ENCODE measurements around the gene C11orf68.
"Not testable (repeated sequence)": the region's sequence is repeated elsewhere in the genome, so short reads cannot be mapped to it uniquely, and the experiment has no call there.

C11orf68 gene

DNA sequence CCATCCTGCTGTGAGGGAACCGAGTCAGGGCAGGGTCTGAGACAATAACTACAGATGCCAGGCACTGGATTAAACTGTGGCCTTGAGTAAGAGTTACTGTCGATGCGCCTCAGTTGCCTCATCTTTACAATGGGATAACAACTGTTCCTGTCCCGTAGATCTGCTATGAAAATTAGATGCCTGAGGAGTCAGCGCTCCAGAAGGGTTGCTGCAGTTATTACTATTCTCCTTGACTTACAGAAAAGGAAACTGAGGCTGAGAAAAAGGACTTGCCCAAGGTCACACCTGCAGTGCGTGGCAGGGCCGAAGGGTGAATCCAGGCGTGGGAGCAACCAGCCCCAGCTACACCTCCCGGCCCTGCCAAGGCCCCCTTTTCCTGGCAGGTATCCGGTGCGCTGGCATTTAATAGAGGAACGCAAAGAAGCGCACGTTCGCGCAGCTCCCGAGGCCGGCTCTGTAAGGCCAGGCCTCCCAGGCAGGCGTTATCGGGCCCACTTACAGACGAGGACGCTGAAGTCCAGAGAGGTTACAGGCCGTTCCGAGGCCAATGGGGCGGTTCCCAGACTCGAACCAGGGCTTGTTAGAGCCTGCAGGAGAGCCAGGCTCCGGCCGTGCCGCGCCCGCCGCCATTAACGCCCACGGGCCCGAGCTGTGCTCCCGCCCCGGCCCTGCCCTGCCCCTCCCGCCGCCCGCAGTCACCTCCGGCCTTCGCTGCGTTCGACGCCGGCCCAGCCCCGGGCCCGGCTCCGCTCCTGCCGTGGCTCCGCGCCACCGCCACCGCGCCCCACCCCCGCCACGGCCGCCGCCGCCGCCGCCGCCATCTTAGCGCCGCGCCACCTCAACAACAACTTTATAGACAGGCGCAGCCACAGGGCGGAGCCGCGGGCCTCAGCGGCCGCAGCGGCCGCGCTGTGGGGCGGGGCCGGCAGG is at the start of gene C11orf68:
C11orf68 (minus strand) TSS at position 852 of the 930 bp plus-strand sequence; CDS start at position 821, 31 bp downstream.
- FAIRE-seq: no peak
- no peak for DNase-seq (ENCODE audit: extremely low spot score, insufficient read length, low read depth)

GRCh38 chr11:65967329-65967934 is 48.6 kb upstream of the C11orf68 start:
- no peak for FAIRE-seq
- DNase-seq (ENCODE audit: extremely low spot score, insufficient read length, low read depth): no peak

- FAIRE-seq (no peak), DNase-seq (ENCODE audit: extremely low spot score, insufficient read length, low read depth) (no peak)
These were observed 47.3 kb upstream of the C11orf68 start for GRCh38 chr11:65965986-65966762.

GRCh38 chr11:65964906-65965305 is 46.0 kb upstream of the C11orf68 start:
- no peak for FAIRE-seq

GRCh38 chr11:65962141-65962564 is 43.3 kb upstream of the C11orf68 start:
- no peak for FAIRE-seq

More at GRCh38 chr11:65964906-65965305, 46.0 kb upstream of the C11orf68 start:
- DNase-seq (ENCODE audit: extremely low spot score, insufficient read length, low read depth): no peak

DNA sequence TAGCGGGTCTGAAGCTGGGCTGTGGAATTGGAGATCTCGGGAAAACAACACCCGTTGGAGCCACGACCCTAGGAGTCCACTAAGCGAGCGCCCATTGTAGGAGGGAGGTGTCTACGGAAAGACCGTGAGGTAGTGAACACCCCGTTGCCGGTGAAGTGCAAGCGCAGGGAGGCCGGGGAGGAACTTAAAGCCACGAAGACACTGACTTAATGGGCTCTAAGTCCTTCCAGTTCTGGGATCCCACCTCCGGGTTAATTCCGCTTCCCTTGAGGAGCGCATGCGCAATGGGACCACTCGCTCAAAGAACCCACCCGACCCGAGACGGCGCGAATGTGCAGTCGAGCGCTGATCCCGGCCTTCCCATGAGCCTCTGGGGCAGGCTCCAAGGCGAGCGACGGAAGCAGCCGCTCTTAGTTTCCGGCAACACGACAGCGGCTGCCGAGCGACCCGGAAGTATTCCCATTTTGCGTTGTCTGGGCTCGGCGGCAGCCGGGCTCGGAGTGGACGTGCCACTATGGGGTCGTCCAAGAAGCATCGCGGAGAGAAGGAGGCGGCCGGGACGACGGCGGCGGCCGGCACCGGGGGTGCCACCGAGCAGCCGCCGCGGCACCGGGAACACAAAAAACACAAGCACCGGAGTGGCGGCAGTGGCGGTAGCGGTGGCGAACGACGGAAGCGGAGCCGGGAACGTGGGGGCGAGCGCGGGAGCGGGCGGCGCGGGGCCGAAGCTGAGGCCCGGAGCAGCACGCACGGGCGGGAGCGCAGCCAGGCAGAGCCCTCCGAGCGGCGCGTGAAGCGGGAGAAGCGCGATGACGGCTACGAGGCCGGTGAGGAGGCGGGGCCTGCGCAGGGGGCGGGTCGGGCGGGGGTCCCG is 42.6 kb upstream of the C11orf68 start, which contains the start of gene SART1:
SART1 (plus strand) TSS at position 468 of the 874 bp plus-strand sequence; CDS start at position 515, 47 bp downstream.
- DNase-seq (ENCODE audit: extremely low spot score, insufficient read length, low read depth) (peak; percentile 98), FAIRE-seq (peak; percentile 96)

More at GRCh38 chr11:65962141-65962564, 43.3 kb upstream of the C11orf68 start:
- no peak for DNase-seq (ENCODE audit: extremely low spot score, insufficient read length, low read depth)

GRCh38 chr11:65960824-65961266 is 42.0 kb upstream of the C11orf68 start:
- DNase-seq (ENCODE audit: extremely low spot score, insufficient read length, low read depth) (no peak), FAIRE-seq (no peak)

- FAIRE-seq: no peak
- no peak for DNase-seq (ENCODE audit: extremely low spot score, insufficient read length, low read depth)
These were observed 40.0 kb upstream of the C11orf68 start for GRCh38 chr11:65958774-65959420.

- no peak for FAIRE-seq
- DNase-seq (ENCODE audit: extremely low spot score, insufficient read length, low read depth): no peak
These were observed 39.4 kb upstream of the C11orf68 start for GRCh38 chr11:65958291-65958690.

GRCh38 chr11:65954771-65955170 is 35.9 kb upstream of the C11orf68 start:
- FAIRE-seq: no peak

GRCh38 chr11:65953471-65953870 is 34.6 kb upstream of the C11orf68 start:
- DNase-seq (ENCODE audit: extremely low spot score, insufficient read length, low read depth) (no peak), FAIRE-seq (no peak)

More at GRCh38 chr11:65954771-65955170, 35.9 kb upstream of the C11orf68 start:
- no peak for DNase-seq (ENCODE audit: extremely low spot score, insufficient read length, low read depth)

GRCh38 chr11:65952052-65952521 is 33.2 kb upstream of the C11orf68 start:
- no peak for FAIRE-seq
- no peak for DNase-seq (ENCODE audit: extremely low spot score, insufficient read length, low read depth)

DNA sequence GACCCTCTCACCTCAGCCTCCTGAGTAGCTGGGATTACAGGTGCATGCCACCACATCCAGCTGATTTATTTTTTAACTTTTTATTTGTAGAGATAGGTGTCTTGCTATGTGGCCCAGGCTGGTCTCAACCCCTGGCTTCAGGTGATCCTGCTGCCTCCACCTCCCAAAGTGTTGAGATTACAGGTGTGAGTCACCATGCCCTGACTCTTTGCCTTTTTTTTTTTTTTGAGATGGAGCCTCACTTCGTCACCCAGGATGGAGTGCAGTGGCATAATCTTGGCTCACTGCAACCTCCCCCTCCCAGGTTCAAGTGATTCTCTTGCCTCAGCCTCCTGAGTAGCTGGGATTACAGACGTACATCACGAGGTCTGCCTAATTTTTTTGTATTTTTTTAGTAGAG is 32.8 kb upstream of the C11orf68 start:
- not testable (repeated sequence) for DNase-seq (ENCODE audit: extremely low spot score, insufficient read length, low read depth); FAIRE-seq

DNA sequence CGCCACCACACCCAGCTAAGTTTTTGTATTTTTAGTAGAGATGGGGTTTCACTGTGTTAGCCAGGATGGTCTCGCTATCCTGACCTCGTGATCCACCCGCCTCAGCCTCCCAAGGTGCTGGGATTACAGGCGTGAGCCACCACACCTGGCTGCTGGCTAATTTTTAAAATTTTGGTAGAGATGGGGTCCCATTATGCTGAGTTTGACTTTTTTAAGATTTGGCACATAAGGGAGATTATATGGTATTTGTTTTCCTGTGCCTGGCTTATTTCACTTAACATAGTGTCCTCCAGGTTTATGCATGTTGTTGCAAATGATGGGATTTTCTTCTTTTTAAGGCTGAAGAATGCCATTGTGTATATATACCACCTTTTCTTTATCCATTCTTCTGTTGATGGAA is 31.8 kb upstream of the C11orf68 start:
- not testable (repeated sequence) for FAIRE-seq; DNase-seq (ENCODE audit: extremely low spot score, insufficient read length, low read depth)

DNA sequence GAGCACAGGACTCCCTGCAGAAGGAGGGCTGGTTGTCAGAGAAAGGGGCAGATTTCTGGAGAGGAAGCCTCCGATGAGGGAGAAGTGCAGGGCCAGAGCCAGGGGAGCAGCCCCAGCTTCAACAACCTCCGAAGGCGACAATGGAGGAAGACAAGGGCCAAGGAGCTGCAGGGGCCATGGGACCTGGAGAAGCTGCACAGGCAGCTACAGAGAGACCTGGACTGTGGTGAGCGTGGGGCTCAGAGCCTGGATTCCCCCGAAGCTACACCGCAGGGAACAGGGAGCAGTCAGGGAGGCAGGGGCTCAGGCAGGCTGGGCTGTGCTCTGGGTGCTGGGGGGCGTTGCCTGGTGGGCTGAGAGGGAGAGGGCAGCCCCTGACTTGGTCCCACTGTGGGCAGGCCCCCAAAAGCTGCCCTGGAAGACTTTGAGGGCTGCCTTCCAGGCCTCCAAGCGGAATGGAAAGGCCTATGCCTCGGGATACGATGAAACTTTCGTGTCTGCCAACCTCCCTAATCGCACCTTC is 28.8 kb upstream of the C11orf68 start:
- no peak for FAIRE-seq
- no peak for DNase-seq (ENCODE audit: extremely low spot score, insufficient read length, low read depth)

- FAIRE-seq (no peak), DNase-seq (ENCODE audit: extremely low spot score, insufficient read length, low read depth) (no peak)
These were observed 28.3 kb upstream of the C11orf68 start for GRCh38 chr11:65947133-65947532.

DNA sequence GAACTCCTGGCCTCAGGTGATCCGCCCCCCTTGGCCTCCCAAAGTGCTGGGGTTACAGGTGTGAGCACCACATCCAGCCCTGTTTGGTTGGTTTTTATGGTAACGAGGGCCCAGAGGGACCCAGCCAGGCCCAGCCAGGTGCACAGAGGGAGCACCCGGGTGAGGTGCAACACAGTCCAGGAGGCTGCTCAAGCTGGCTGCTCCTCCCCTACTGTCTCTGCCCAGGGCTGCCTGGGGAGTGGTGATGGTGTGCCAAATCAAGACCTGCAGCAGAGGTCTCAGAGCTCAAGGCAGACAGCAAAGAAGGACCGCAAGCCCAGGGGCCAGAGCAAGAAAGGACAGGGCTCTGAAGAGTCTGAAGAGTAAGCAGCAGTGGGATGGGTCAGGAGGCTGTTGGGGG is 27.8 kb upstream of the C11orf68 start:
- FAIRE-seq: no peak
- DNase-seq (ENCODE audit: extremely low spot score, insufficient read length, low read depth): no peak

- DNase-seq (ENCODE audit: extremely low spot score, insufficient read length, low read depth) (no peak), FAIRE-seq (no peak)
These were observed 27.2 kb upstream of the C11orf68 start for GRCh38 chr11:65945941-65946558.
